MCF 10A (cell line): ENCODE results near the gene MPDZ. TPM values are rescaled to one million over a fixed set of nuclear protein-coding genes. Genes with fewer than 3 reads are reported as not detected.

Source experiments
- BruUV-seq: library from RNA; stranded (reverse); fragments of 400-500 nt; replicated peaks from 2 replicates; lab custom pipeline; 2021; lab: Mats Ljungman, UMichigan
- CTCF ChIA-PET: fragments of 300-600 bp; sonication (Branson Sonifier 250); formaldehyde crosslinking; extraction: SDS; loops from one replicate; lab custom pipeline; 2021; ENCODE audit warnings: antibody characterized with exemption, inconsistent platforms; lab: Yijun Ruan, JAX
- POLR2A ChIA-PET: fragments of 300-600, 350-650 bp; sonication (Branson Sonifier 250); formaldehyde crosslinking; extraction: SDS; loops from one replicate; lab custom pipeline; 2020; ENCODE audit warnings: antibody characterized with exemption, inconsistent platforms; lab: Yijun Ruan, JAX
- DNase-seq: peaks from one replicate; pipeline ENCODE4 v3.0.0-alpha.2; 2018; ENCODE audit not compliant: unreplicated experiment
- H3K27ac Mint-ChIP-seq: one replicate; pipeline ENCODE4 v1.8.0; 2022; ENCODE audit warnings: mild to moderate bottlenecking, low read depth, mixed read lengths; ENCODE audit not compliant: unreplicated experiment
- H3K27me3 Mint-ChIP-seq: one replicate; pipeline ENCODE4 v1.8.0; 2022; ENCODE audit warnings: mixed read lengths; ENCODE audit not compliant: insufficient read depth, unreplicated experiment
- H3K36me3 Mint-ChIP-seq: one replicate; pipeline ENCODE4 v1.8.0; 2022; ENCODE audit warnings: mild to moderate bottlenecking, moderate library complexity, mixed read lengths; ENCODE audit not compliant: insufficient read depth, unreplicated experiment
- H3K4me1 Mint-ChIP-seq: one replicate; pipeline ENCODE4 v1.8.0; 2022; ENCODE audit warnings: mixed read lengths; ENCODE audit not compliant: insufficient read depth, unreplicated experiment
- H3K4me3 Mint-ChIP-seq: one replicate; pipeline ENCODE4 v1.8.0; 2022; ENCODE audit warnings: mild to moderate bottlenecking, moderate library complexity, mixed read lengths; ENCODE audit not compliant: unreplicated experiment
- H3K9me3 Mint-ChIP-seq: one replicate; pipeline ENCODE4 v1.8.0; 2022; ENCODE audit warnings: mixed read lengths; ENCODE audit not compliant: unreplicated experiment
- intact Hi-C: fragments of 100-400 bp; cut with micrococcal nuclease; formaldehyde crosslinking; loops from 2 replicates; pipeline ENCODE4 v1.14.1; 2022
- total RNA-seq: library from RNA; stranded (reverse); gene quantifications from 2 replicates; pipeline ENCODE4 v1.2.3, GENCODE V29; 2022
- TF ChIP-seq, protein P1 (sequence below): fragments of 200-600 bp; IDR thresholded peaks from one replicate; pipeline ENCODE4 v1.8.0; 2022; ENCODE audit warnings: antibody characterized with exemption, mild to moderate bottlenecking; ENCODE audit not compliant: unreplicated experiment

The MPDZ gene
- total RNA-seq, 1 experiment from 2014 or later: 8.8 TPM

DNA sequence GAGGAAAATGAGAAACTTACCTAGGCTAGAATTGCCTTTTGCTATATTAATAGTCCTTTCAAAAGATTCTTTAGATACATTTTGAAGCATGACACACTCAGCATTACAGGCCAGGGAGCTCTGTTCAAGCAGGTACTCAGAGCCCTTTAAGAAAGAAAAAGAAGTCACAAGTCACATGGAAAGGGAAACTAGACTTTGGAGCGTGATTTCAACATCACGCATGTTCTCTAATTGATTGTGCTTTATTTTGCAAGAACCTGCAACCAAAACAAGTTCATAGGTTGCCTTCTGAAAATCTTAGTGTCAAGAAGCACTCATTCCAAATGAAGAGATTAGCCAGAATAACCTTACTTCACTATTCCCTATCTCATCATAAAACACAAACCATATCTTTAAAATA is 103.8 kb downstream of the MPDZ start:
- H3K27me3 Mint-ChIP-seq: no peaks in the 10 kb centered on the region
- H3K4me1 Mint-ChIP-seq: no peaks in the 10 kb centered on the region
- H3K27ac Mint-ChIP-seq: no peak overlapping the region
- intact Hi-C loops: no loop called here
- H3K9me3 Mint-ChIP-seq: no peaks in the 10 kb centered on the region
- no TSS peak for BruUV-seq
- no peak overlapping the region for H3K4me3 Mint-ChIP-seq
- TF ChIP-seq, protein P1, sequence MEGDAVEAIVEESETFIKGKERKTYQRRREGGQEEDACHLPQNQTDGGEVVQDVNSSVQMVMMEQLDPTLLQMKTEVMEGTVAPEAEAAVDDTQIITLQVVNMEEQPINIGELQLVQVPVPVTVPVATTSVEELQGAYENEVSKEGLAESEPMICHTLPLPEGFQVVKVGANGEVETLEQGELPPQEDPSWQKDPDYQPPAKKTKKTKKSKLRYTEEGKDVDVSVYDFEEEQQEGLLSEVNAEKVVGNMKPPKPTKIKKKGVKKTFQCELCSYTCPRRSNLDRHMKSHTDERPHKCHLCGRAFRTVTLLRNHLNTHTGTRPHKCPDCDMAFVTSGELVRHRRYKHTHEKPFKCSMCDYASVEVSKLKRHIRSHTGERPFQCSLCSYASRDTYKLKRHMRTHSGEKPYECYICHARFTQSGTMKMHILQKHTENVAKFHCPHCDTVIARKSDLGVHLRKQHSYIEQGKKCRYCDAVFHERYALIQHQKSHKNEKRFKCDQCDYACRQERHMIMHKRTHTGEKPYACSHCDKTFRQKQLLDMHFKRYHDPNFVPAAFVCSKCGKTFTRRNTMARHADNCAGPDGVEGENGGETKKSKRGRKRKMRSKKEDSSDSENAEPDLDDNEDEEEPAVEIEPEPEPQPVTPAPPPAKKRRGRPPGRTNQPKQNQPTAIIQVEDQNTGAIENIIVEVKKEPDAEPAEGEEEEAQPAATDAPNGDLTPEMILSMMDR: no peak
- ChIA-PET CTCF (interaction anchor here (0.6 kb wide), 2 partner anchors 109 to 243 kb away, joined by 3 to 4 read pairs; no protein-coding TSS in a partner anchor), POLR2A (no interaction called here)
- peaks cover 7% of the 10 kb centered on the region for H3K36me3 Mint-ChIP-seq
- no peak for DNase-seq

- no TSS peak for BruUV-seq
- Mint-ChIP-seq H3K4me3 (no peak overlapping the region), H3K27me3 (no peaks in the 10 kb centered on the region), H3K9me3 (no peaks in the 10 kb centered on the region), H3K36me3 (peaks cover 7% of the 10 kb centered on the region), H3K4me1 (no peaks in the 10 kb centered on the region), H3K27ac (no peak overlapping the region)
- intact Hi-C loops: no loop called here
- DNase-seq: no peak
- POLR2A ChIA-PET: no interaction called here
- TF ChIP-seq, protein P1: no peak
- CTCF ChIA-PET: interaction anchor here (0.6 to 0.7 kb wide), 2 partner anchors 244 to 1966 kb away, joined by 3 to 4 read pairs; no protein-coding TSS in a partner anchor
These were observed 104.4 kb downstream of the MPDZ start for GRCh38 chr9:13174906-13175639.

DNA sequence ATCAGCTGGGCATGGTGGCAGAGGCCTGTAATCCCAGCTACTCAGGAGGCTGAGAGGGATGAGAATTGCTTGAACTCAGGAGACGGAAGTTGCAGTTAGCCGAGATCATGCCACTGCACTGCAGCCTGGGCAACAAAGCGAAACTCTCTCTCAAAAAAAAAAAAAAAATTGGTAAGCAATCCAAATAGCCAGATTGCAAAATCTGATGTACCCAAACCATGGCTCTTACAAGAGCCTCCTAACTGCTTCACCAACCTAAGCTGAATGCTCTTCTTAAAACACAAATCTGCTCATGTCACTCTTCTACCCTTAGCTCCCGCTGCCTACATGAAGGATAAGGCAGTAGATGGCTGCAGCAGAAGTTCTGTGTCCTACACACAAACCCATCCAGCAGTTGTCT is 105.9 kb downstream of the MPDZ start:
- no peak for DNase-seq
- H3K4me3 Mint-ChIP-seq: no peak overlapping the region
- TF ChIP-seq, protein P1: no peak
- ChIA-PET CTCF (no interaction called here), POLR2A (no interaction called here)
- no TSS peak for BruUV-seq
- intact Hi-C loops: no loop called here
- peaks cover 7% of the 10 kb centered on the region for H3K36me3 Mint-ChIP-seq
- no peak overlapping the region for H3K27ac Mint-ChIP-seq
- H3K27me3 Mint-ChIP-seq: no peaks in the 10 kb centered on the region
- no peaks in the 10 kb centered on the region for H3K4me1 Mint-ChIP-seq
- H3K9me3 Mint-ChIP-seq: no peaks in the 10 kb centered on the region

DNA sequence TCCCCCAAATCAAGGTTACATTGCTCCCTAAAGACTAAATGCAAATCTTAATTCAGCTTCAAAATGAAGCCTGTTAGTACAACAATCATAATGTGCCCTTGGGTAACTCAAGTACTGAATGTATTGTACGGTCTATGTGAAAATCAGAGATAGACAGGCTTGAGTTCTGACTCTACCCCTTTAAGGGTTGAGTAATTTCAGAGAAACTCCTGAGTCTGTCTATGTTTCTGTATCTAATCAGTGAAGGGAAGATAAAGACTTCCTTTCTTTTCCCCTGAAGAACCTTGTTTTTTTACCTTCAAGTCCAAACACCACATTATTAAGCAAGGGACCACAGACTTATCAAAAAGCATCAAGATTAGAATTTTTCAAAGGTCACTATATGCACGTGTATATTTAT is 108.2 kb downstream of the MPDZ start:
- POLR2A ChIA-PET: no interaction called here
- TF ChIP-seq, protein P1: no peak
- Mint-ChIP-seq H3K27ac (no peak overlapping the region), H3K36me3 (peaks cover 7% of the 10 kb centered on the region), H3K4me1 (no peaks in the 10 kb centered on the region), H3K9me3 (no peaks in the 10 kb centered on the region), H3K4me3 (no peak overlapping the region), H3K27me3 (no peaks in the 10 kb centered on the region)
- CTCF ChIA-PET: interaction anchor here (0.6 kb wide), 1 partner anchor 186 kb away, joined by 3 read pairs; no protein-coding TSS in a partner anchor
- intact Hi-C loops: no loop called here
- BruUV-seq: no TSS peak
- DNase-seq: no peak
